ENCODE data around the gene C1orf216. TPM values are rescaled to one million over a fixed set of nuclear protein-coding genes. Genes with fewer than 3 reads are reported as not detected.
A peak's percentile ranks its signal among the peaks of the same experiment; 100 is the strongest.
"Not testable (repeated sequence)": the region's sequence is repeated elsewhere in the genome, so short reads cannot be mapped to it uniquely, and the experiment has no call there.

The C1orf216 gene
- total and polyA plus RNA-seq, 2 donors from 2014 or later: 6.0 to 7.4 TPM

GRCh38 chr1:35717911-35718476 lies 690 bp downstream of the C1orf216 start:
- intact Hi-C loops (cut with DNase I): loop anchor here (5.0 kb wide), 1 partner anchor 146 kb away; the partner anchor contains the start of gene TFAP2E
- Histone ChIP-seq H3K27me3 (ENCODE audit: control insufficient read depth, insufficient read depth, low read length) (no peaks in the 10 kb centered on the region), H3K9ac (ENCODE audit: low read length in 3 of 3) (peak overlapping the region; percentile 27 to 89 (median 80)), H3K27ac (ENCODE audit: low read depth in 2 of 2, low read length in 2 of 2) (peak overlapping the region; percentile 29 to 47), H3K9me3 (ENCODE audit: control insufficient read depth in 2 of 3, insufficient read depth in 1 of 3, low read length in 3 of 3) (no peaks in the 10 kb centered on the region), H3K4me1 (ENCODE audit: control insufficient read depth in 2 of 3, insufficient read depth in 2 of 3, low read depth in 1 of 3, low read length in 3 of 3) (peaks cover 0 to 11% (median 0%) of the 10 kb centered on the region in 3 donors), H3K36me3 (ENCODE audit: control insufficient read depth in 2 of 3, insufficient read depth in 3 of 3, low read length in 3 of 3) (peaks cover 0 to 2% (median 0%) of the 10 kb centered on the region in 3 donors), H3K4me3 (ENCODE audit: low read length in 3 of 3) (peak overlapping the region; percentile 49 to 87 (median 66))
- DNase-seq (peak in 2 of 5 donors; percentile 59 to 87), FAIRE-seq (no peak)
- TF ChIP-seq CTCF (IDR thresholded peaks at IDR 0.05; ENCODE audit: borderline replicate concordance, extremely low read depth, insufficient read depth): no peak

- Histone ChIP-seq H3K27me3 (ENCODE audit: control insufficient read depth, insufficient read depth, low read length) (no peaks in the 10 kb centered on the region), H3K9me3 (ENCODE audit: control insufficient read depth in 2 of 3, insufficient read depth in 1 of 3, low read length in 3 of 3) (no peaks in the 10 kb centered on the region), H3K36me3 (ENCODE audit: control insufficient read depth in 2 of 3, insufficient read depth in 3 of 3, low read length in 3 of 3) (peaks cover 0 to 2% (median 0%) of the 10 kb centered on the region in 3 donors), H3K4me1 (ENCODE audit: control insufficient read depth in 2 of 3, insufficient read depth in 2 of 3, low read depth in 1 of 3, low read length in 3 of 3) (peaks cover 0 to 11% (median 0%) of the 10 kb centered on the region in 3 donors), H3K9ac (ENCODE audit: low read length in 3 of 3) (no peak overlapping the region), H3K4me3 (ENCODE audit: low read length in 3 of 3) (no peak overlapping the region), H3K27ac (ENCODE audit: low read depth in 2 of 2, low read length in 2 of 2) (no peak overlapping the region)
- FAIRE-seq: no peak
- intact Hi-C loops (cut with DNase I): loop anchor here (5.0 kb wide), 1 partner anchor 143 kb away; the partner anchor contains the start of gene TFAP2E
- peak; percentile 72 for TF ChIP-seq CTCF (IDR thresholded peaks at IDR 0.05; ENCODE audit: borderline replicate concordance, extremely low read depth, insufficient read depth)
- peak; percentile 69 to 85 (median 76) for DNase-seq
These were observed 3.1 kb downstream of the C1orf216 start for GRCh38 chr1:35715568-35716002.

GRCh38 chr1:35714921-35715567 lies 3.6 kb downstream of the C1orf216 start:
- FAIRE-seq (no peak), DNase-seq (no peak)
- Histone ChIP-seq H3K9ac (ENCODE audit: low read length in 3 of 3) (no peak overlapping the region), H3K4me1 (ENCODE audit: control insufficient read depth in 2 of 3, insufficient read depth in 2 of 3, low read depth in 1 of 3, low read length in 3 of 3) (peaks cover 0 to 11% (median 0%) of the 10 kb centered on the region in 3 donors), H3K27ac (ENCODE audit: low read depth in 2 of 2, low read length in 2 of 2) (no peak overlapping the region), H3K4me3 (ENCODE audit: low read length in 3 of 3) (no peak overlapping the region), H3K9me3 (ENCODE audit: control insufficient read depth in 2 of 3, insufficient read depth in 1 of 3, low read length in 3 of 3) (no peaks in the 10 kb centered on the region), H3K27me3 (ENCODE audit: control insufficient read depth, insufficient read depth, low read length) (no peaks in the 10 kb centered on the region), H3K36me3 (ENCODE audit: control insufficient read depth in 2 of 3, insufficient read depth in 3 of 3, low read length in 3 of 3) (peaks cover 0 to 2% (median 0%) of the 10 kb centered on the region in 3 donors)
- TF ChIP-seq CTCF (IDR thresholded peaks at IDR 0.05; ENCODE audit: borderline replicate concordance, extremely low read depth, insufficient read depth): no peak
- intact Hi-C loops (cut with DNase I): loop anchor here (5.0 kb wide), 1 partner anchor 143 kb away; the partner anchor contains the start of gene TFAP2E

- H3K9ac ChIP-seq (ENCODE audit: low read length in 3 of 3); H3K27ac ChIP-seq (ENCODE audit: low read depth in 2 of 2, low read length in 2 of 2); H3K27me3 ChIP-seq (ENCODE audit: control insufficient read depth, insufficient read depth, low read length); H3K4me3 ChIP-seq (ENCODE audit: low read length in 3 of 3); FAIRE-seq; H3K9me3 ChIP-seq (ENCODE audit: control insufficient read depth in 2 of 3, insufficient read depth in 1 of 3, low read length in 3 of 3); H3K36me3 ChIP-seq (ENCODE audit: control insufficient read depth in 2 of 3, insufficient read depth in 3 of 3, low read length in 3 of 3); intact Hi-C loops (cut with DNase I); H3K4me1 ChIP-seq (ENCODE audit: control insufficient read depth in 2 of 3, insufficient read depth in 2 of 3, low read depth in 1 of 3, low read length in 3 of 3); DNase-seq: not testable (repeated sequence)
These were observed 7.6 kb downstream of the C1orf216 start for GRCh38 chr1:35711098-35711497.
